ENCODE data around the gene GC.
"Not testable (repeated sequence)": the region's sequence is repeated elsewhere in the genome, so short reads cannot be mapped to it uniquely, and the experiment has no call there.

GC gene

DNA sequence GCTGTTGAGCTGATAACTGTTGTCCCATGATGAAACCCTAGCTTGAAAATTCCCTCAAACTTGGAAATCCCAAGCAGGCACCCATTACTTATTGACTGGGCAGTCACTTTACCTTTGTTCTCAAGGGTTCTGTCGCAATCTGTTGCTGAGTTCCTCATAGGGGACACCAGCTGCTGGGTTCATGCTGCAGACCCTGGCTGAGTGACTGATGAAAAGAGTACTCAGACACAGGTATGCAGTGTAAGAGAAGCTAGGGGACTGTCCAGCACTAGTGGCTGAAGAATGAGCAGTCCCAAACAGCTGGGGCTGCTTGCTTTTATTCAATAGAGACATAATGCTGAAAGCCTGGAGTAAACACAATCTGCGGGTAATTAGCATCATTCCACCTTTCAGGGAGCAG is 21.4 kb upstream of the GC start:
- not testable (repeated sequence) for H3K27me3 ChIP-seq (ENCODE audit: control insufficient read depth in 1 of 2, insufficient read depth in 2 of 2, low read length in 2 of 2); H3K4me1 ChIP-seq (ENCODE audit: control insufficient read depth in 1 of 2, insufficient read depth in 2 of 2, low read length in 2 of 2); H3K9ac ChIP-seq (ENCODE audit: low read depth in 1 of 2, low read length in 2 of 2); H3K36me3 ChIP-seq (ENCODE audit: control insufficient read depth in 1 of 2, insufficient read depth in 2 of 2, low read length in 2 of 2); H3K27ac ChIP-seq (ENCODE audit: low read depth, low read length); H3K9me3 ChIP-seq (ENCODE audit: control insufficient read depth in 1 of 2, low read length in 2 of 2); H3K4me3 ChIP-seq (ENCODE audit: low read depth in 1 of 2, low read length in 2 of 2)

DNA sequence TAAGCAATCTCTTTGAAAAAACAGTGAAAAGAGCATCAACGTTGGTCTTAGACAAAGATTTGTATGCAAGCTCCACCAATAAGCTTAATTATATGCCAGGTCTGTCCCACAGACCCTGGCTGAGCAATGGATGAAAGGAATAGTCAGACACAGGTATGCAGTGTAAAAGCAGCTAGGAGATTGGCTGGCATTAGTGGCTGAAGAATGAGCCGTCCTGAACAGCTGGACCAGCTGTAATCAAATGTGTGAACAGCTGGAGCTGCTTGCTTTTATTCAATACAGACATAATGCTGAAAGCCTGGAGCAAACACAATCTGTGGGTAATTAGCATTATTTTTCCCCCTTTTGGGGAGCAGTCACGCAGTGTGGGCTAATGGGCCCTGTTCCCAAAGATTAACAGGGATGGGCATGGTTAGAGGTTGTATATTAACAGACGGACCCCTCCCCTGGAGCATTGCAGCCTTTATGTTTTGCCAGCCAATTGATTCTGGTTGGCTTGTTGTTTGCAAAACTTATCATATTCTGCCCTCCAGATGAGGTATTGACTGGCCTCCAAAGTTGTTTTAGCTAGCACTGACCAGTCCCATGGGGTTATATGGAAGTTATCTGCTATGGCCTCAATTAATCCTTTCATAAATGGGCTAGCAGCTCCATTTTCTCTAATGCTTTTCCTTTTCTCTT is 20.3 kb upstream of the GC start:
- not testable (repeated sequence) for H3K9me3 ChIP-seq (ENCODE audit: control insufficient read depth in 1 of 2, low read length in 2 of 2); H3K27ac ChIP-seq (ENCODE audit: low read depth, low read length); H3K27me3 ChIP-seq (ENCODE audit: control insufficient read depth in 1 of 2, insufficient read depth in 2 of 2, low read length in 2 of 2); H3K36me3 ChIP-seq (ENCODE audit: control insufficient read depth in 1 of 2, insufficient read depth in 2 of 2, low read length in 2 of 2); H3K9ac ChIP-seq (ENCODE audit: low read depth in 1 of 2, low read length in 2 of 2); H3K4me3 ChIP-seq (ENCODE audit: low read depth in 1 of 2, low read length in 2 of 2); H3K4me1 ChIP-seq (ENCODE audit: control insufficient read depth in 1 of 2, insufficient read depth in 2 of 2, low read length in 2 of 2)

DNA sequence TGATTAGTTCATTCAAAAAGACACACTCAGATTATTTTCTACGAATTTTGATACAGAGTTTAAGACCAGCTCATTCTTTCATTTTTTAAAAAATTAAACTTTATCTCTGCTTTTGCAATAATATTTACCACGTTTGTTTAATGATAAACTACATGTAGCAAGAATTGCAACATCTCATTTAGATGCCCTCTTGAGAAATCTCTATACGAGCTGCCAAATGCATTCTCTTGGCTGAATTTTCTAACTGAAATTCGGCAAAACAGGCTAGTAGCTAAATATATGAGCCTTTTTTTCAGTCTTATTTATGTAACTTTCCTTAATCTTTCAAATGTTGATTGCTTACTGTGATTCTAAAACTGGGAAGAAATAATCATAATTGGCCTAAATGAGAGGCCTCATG is 2.1 kb upstream of the GC start:
- H3K4me1 ChIP-seq (ENCODE audit: control insufficient read depth in 1 of 2, insufficient read depth in 2 of 2, low read length in 2 of 2), result no peaks in the 10 kb centered on the region
- H3K36me3 ChIP-seq (ENCODE audit: control insufficient read depth in 1 of 2, insufficient read depth in 2 of 2, low read length in 2 of 2), result no peaks in the 10 kb centered on the region
- H3K4me3 ChIP-seq (ENCODE audit: low read depth in 1 of 2, low read length in 2 of 2), result no peak overlapping the region
- H3K9me3 ChIP-seq (ENCODE audit: control insufficient read depth in 1 of 2, low read length in 2 of 2), result no peaks in the 10 kb centered on the region
- H3K27me3 ChIP-seq (ENCODE audit: control insufficient read depth in 1 of 2, insufficient read depth in 2 of 2, low read length in 2 of 2), result no peaks in the 10 kb centered on the region
- no peak overlapping the region for H3K9ac ChIP-seq (ENCODE audit: low read depth in 1 of 2, low read length in 2 of 2)
- H3K27ac ChIP-seq (ENCODE audit: low read depth, low read length), result no peak overlapping the region

DNA sequence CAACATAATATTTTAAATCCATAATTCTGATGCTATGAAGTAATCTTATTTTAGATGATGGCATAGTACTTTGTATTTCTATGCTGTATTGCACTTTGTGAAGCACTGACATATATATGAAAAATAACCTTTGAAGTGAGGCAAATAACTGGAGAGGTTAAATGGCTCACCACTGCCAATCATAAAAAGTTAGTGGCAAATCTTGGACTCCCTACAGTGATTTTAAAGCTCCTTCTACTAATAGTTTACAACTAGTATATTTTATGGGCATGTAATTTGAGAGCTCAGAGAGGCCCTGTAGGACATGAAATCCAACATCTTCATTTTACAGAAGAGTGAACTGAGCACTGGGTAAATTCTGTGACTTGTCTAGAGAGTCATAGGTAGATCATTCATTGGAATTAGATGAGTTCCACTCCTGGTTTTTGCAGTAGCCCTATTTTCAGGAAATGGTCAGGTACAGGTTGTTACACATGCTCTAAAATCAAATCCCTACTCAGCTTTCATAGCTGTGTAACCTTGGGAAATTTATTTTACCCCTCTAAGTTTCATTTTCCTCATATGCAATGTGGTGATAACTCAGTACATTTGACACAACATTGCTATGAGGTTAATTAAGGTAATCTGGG is 804 bp upstream of the GC start:
- H3K4me1 ChIP-seq (ENCODE audit: control insufficient read depth in 1 of 2, insufficient read depth in 2 of 2, low read length in 2 of 2), result no peaks in the 10 kb centered on the region
- no peaks in the 10 kb centered on the region for H3K36me3 ChIP-seq (ENCODE audit: control insufficient read depth in 1 of 2, insufficient read depth in 2 of 2, low read length in 2 of 2)
- H3K4me3 ChIP-seq (ENCODE audit: low read depth in 1 of 2, low read length in 2 of 2), result no peak overlapping the region
- H3K9me3 ChIP-seq (ENCODE audit: control insufficient read depth in 1 of 2, low read length in 2 of 2), result no peaks in the 10 kb centered on the region
- no peak overlapping the region for H3K9ac ChIP-seq (ENCODE audit: low read depth in 1 of 2, low read length in 2 of 2)
- no peak overlapping the region for H3K27ac ChIP-seq (ENCODE audit: low read depth, low read length)
- H3K27me3 ChIP-seq (ENCODE audit: control insufficient read depth in 1 of 2, insufficient read depth in 2 of 2, low read length in 2 of 2), result no peaks in the 10 kb centered on the region

DNA sequence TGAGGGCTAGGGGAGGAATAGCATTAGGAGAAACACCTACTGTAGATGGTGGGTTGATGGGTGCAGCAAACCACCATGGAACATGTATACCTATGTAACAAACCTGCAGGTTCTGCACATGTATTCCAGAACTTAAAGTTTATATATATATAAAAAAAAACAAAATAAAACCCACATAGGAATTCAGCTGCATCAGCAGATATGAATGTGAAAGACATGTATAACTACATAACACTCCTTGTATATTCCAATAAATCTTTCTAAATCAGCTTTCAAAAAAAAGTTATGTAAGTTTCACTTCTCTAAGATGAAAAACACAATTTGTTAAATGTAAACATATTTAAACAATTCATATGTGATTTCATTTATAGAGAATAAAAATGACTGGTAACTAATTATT is 6.0 kb downstream of the GC start:
- H3K4me3 ChIP-seq (ENCODE audit: low read depth in 1 of 2, low read length in 2 of 2), result no peak overlapping the region
- no peaks in the 10 kb centered on the region for H3K4me1 ChIP-seq (ENCODE audit: control insufficient read depth in 1 of 2, insufficient read depth in 2 of 2, low read length in 2 of 2)
- no peaks in the 10 kb centered on the region for H3K36me3 ChIP-seq (ENCODE audit: control insufficient read depth in 1 of 2, insufficient read depth in 2 of 2, low read length in 2 of 2)
- H3K27ac ChIP-seq (ENCODE audit: low read depth, low read length), result no peak overlapping the region
- H3K9ac ChIP-seq (ENCODE audit: low read depth in 1 of 2, low read length in 2 of 2), result no peak overlapping the region
- no peaks in the 10 kb centered on the region for H3K27me3 ChIP-seq (ENCODE audit: control insufficient read depth in 1 of 2, insufficient read depth in 2 of 2, low read length in 2 of 2)
- H3K9me3 ChIP-seq (ENCODE audit: control insufficient read depth in 1 of 2, low read length in 2 of 2), result no peaks in the 10 kb centered on the region

DNA sequence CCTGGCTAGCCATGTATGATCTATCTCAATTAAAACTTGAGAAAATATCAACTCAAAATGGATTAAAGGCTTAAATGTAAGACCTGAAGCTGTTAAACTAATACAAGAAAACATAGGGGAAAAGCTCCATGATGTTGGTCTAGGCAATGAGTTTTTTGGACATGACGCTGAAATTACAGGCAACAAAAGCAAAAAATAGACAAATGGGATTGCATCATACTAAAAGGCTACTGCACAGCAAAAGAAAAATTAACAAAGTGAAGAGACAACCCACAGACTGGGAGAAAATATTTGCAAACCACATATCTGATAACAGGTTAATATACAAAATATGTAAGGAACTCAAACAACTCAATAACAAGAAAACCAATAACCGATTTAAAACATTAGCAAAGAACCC is 8.4 kb downstream of the GC start:
- peaks cover 0 to 6% of the 10 kb centered on the region in 2 donors for H3K4me1 ChIP-seq (ENCODE audit: control insufficient read depth in 1 of 2, insufficient read depth in 2 of 2, low read length in 2 of 2)

DNA sequence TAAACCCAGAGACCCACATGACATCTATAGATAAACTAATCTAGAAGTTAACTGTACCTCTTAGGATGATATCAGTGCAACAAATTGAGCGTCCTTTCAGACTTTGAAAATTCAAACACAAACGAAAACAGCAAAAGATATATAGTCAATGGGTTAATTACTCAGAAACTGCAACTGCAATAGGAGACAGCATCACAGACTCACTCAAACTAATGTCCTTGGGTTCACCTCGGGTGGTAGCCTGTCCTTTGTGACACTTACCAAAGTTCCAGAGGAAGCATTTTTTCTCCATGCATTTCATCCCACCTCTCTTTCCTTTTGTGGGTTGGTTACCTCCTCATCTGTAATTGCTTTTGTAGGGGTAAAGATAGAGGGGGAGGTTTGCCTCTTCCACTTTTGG is 9.7 kb downstream of the GC start:
- H3K4me1 ChIP-seq (ENCODE audit: control insufficient read depth in 1 of 2, insufficient read depth in 2 of 2, low read length in 2 of 2), result peaks cover 0 to 6% of the 10 kb centered on the region in 2 donors
- H3K9me3 ChIP-seq (ENCODE audit: control insufficient read depth in 1 of 2, low read length in 2 of 2), result no peaks in the 10 kb centered on the region
- H3K36me3 ChIP-seq (ENCODE audit: control insufficient read depth in 1 of 2, insufficient read depth in 2 of 2, low read length in 2 of 2), result no peaks in the 10 kb centered on the region
- H3K9ac ChIP-seq (ENCODE audit: low read depth in 1 of 2, low read length in 2 of 2), result no peak overlapping the region
- H3K27me3 ChIP-seq (ENCODE audit: control insufficient read depth in 1 of 2, insufficient read depth in 2 of 2, low read length in 2 of 2), result no peaks in the 10 kb centered on the region
- H3K27ac ChIP-seq (ENCODE audit: low read depth, low read length), result no peak overlapping the region
- no peak overlapping the region for H3K4me3 ChIP-seq (ENCODE audit: low read depth in 1 of 2, low read length in 2 of 2)

More for the DNA sequence above, 8.4 kb downstream of the GC start:
- Histone ChIP-seq H3K36me3 (ENCODE audit: control insufficient read depth in 1 of 2, insufficient read depth in 2 of 2, low read length in 2 of 2) (no peaks in the 10 kb centered on the region), H3K27me3 (ENCODE audit: control insufficient read depth in 1 of 2, insufficient read depth in 2 of 2, low read length in 2 of 2) (no peaks in the 10 kb centered on the region), H3K4me3 (ENCODE audit: low read depth in 1 of 2, low read length in 2 of 2) (no peak overlapping the region), H3K9ac (ENCODE audit: low read depth in 1 of 2, low read length in 2 of 2) (no peak overlapping the region), H3K9me3 (ENCODE audit: control insufficient read depth in 1 of 2, low read length in 2 of 2) (no peaks in the 10 kb centered on the region), H3K27ac (ENCODE audit: low read depth, low read length) (no peak overlapping the region)

DNA sequence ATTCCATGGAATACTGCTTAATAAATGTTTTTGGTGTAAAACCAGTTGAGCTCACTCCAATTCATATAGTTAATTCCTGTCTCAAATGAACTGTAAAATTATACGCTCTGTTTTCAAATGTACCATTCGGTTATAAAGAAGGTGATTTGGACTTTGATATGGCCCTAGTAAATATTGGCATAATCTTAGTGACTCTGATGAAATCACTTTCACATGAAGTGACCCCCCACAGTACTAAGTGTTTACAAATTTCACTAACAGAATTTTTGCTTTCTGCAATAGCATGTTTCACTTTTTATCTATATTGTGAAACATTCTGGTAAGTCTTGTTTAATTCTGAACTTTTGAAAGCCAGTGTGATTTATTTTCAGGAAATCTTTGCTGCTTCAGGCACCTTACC is 10.9 kb downstream of the GC start:
- no peak overlapping the region for H3K4me3 ChIP-seq (ENCODE audit: low read depth in 1 of 2, low read length in 2 of 2)
- H3K9ac ChIP-seq (ENCODE audit: low read depth in 1 of 2, low read length in 2 of 2), result no peak overlapping the region

DNA sequence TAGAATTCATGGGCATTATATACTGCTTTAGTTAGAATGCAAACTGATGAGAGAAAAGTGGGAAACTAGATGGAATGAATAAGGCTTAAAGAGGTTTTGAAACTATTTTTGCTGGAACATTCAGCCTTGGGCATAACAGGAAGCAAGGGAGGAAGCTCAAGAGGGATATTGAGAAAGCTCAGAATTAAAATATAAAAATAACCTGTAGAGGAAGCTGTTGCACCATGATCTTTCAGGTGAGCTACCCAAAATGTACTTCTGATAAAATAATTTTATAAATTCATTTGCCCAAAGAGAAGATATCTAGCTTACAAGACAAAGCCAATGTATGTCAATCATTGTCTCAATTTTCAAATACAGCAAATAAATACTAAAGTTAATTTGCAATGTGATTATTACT is 11.3 kb downstream of the GC start:
- H3K9me3 ChIP-seq (ENCODE audit: control insufficient read depth in 1 of 2, low read length in 2 of 2), result no peaks in the 10 kb centered on the region
- H3K27me3 ChIP-seq (ENCODE audit: control insufficient read depth in 1 of 2, insufficient read depth in 2 of 2, low read length in 2 of 2), result no peaks in the 10 kb centered on the region
- no peak overlapping the region for H3K4me3 ChIP-seq (ENCODE audit: low read depth in 1 of 2, low read length in 2 of 2)
- H3K36me3 ChIP-seq (ENCODE audit: control insufficient read depth in 1 of 2, insufficient read depth in 2 of 2, low read length in 2 of 2), result no peaks in the 10 kb centered on the region
- H3K9ac ChIP-seq (ENCODE audit: low read depth in 1 of 2, low read length in 2 of 2), result no peak overlapping the region
- H3K4me1 ChIP-seq (ENCODE audit: control insufficient read depth in 1 of 2, insufficient read depth in 2 of 2, low read length in 2 of 2), result peaks cover 0 to 6% of the 10 kb centered on the region in 2 donors
- no peak overlapping the region for H3K27ac ChIP-seq (ENCODE audit: low read depth, low read length)

More for the DNA sequence above, 10.9 kb downstream of the GC start:
- H3K36me3 ChIP-seq (ENCODE audit: control insufficient read depth in 1 of 2, insufficient read depth in 2 of 2, low read length in 2 of 2), result no peaks in the 10 kb centered on the region
- no peaks in the 10 kb centered on the region for H3K27me3 ChIP-seq (ENCODE audit: control insufficient read depth in 1 of 2, insufficient read depth in 2 of 2, low read length in 2 of 2)
- H3K9me3 ChIP-seq (ENCODE audit: control insufficient read depth in 1 of 2, low read length in 2 of 2), result no peaks in the 10 kb centered on the region
- H3K4me1 ChIP-seq (ENCODE audit: control insufficient read depth in 1 of 2, insufficient read depth in 2 of 2, low read length in 2 of 2), result peaks cover 0 to 6% of the 10 kb centered on the region in 2 donors
- no peak overlapping the region for H3K27ac ChIP-seq (ENCODE audit: low read depth, low read length)

DNA sequence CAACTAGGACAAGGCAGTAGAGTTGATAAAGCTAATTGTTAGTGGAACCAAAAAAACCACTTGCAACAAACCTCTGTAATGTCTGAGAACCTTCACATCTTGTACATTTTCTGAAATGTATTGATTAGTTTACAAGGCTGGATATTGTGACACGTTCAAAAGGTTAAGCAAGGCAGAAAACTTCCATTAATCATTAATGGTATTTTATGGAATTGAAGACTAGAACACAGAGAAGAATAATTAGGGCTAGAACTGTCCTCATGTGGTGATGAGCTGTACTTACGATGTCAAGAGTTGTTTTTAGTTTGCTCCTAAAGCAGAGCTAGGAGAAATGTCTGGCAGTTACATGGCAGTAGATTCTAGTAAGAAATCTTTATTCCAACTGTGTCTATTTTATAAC is 12.3 kb downstream of the GC start:
- Histone ChIP-seq H3K4me3 (ENCODE audit: low read depth in 1 of 2, low read length in 2 of 2) (no peak overlapping the region), H3K9me3 (ENCODE audit: control insufficient read depth in 1 of 2, low read length in 2 of 2) (no peaks in the 10 kb centered on the region), H3K36me3 (ENCODE audit: control insufficient read depth in 1 of 2, insufficient read depth in 2 of 2, low read length in 2 of 2) (no peaks in the 10 kb centered on the region), H3K27me3 (ENCODE audit: control insufficient read depth in 1 of 2, insufficient read depth in 2 of 2, low read length in 2 of 2) (no peaks in the 10 kb centered on the region), H3K9ac (ENCODE audit: low read depth in 1 of 2, low read length in 2 of 2) (no peak overlapping the region), H3K4me1 (ENCODE audit: control insufficient read depth in 1 of 2, insufficient read depth in 2 of 2, low read length in 2 of 2) (peaks cover 0 to 6% of the 10 kb centered on the region in 2 donors), H3K27ac (ENCODE audit: low read depth, low read length) (no peak overlapping the region)

Data from duodenal mucosa (tissue), 2 donors.